Skeletal muscle cell (primary cell): ENCODE measurements around the gene SPTSSB.
A peak's percentile ranks its signal among the peaks of the same experiment; 100 is the strongest.

Experiments used
- DNase-seq: peaks from one replicate; pipeline ENCODE4 v3.0.0-alpha.2; 2010; ENCODE audit warnings: low read depth
- H3K4me3 ChIP-seq: 2 replicates; pipeline ENCODE4 v1.5.1; 2011; ENCODE audit warnings: low read depth, mild to moderate bottlenecking, control low read depth, low read length, moderate library complexity

The SPTSSB gene

GRCh38 chr3:161371441-161372320, at the start of gene SPTSSB:
Gene SPTSSB, minus strand, starts transcription at chr3:161371517. Its CDS starts 25,194 bp downstream, at chr3:161346323.
- peak within 1 kb of the TSS; percentile 55 for H3K4me3 ChIP-seq
- DNase-seq = no peak

GRCh38 chr3:161420746-161421145, 49.4 kb upstream of the SPTSSB start:
- no peak for DNase-seq
- H3K4me3 ChIP-seq = no peak overlapping the region

- H3K4me3 ChIP-seq = no peak overlapping the region
These were observed 48.4 kb upstream of the SPTSSB start for GRCh38 chr3:161419555-161420333.

GRCh38 chr3:161415506-161416231, 44.4 kb upstream of the SPTSSB start:
- DNase-seq = peak; percentile 84
- no peak overlapping the region for H3K4me3 ChIP-seq

More at GRCh38 chr3:161419555-161420333, 48.4 kb upstream of the SPTSSB start:
- DNase-seq = no peak

- no peak for DNase-seq
- no peak overlapping the region for H3K4me3 ChIP-seq
These were observed 43.6 kb upstream of the SPTSSB start for GRCh38 chr3:161414907-161415306.

GRCh38 chr3:161413855-161414210, 42.5 kb upstream of the SPTSSB start:
- no peak for DNase-seq
- H3K4me3 ChIP-seq = no peak overlapping the region

- H3K4me3 ChIP-seq = no peak overlapping the region
- DNase-seq = peak; percentile 54
These were observed 42.0 kb upstream of the SPTSSB start for GRCh38 chr3:161413127-161413854.

- DNase-seq = no peak
- H3K4me3 ChIP-seq = no peak overlapping the region
These were observed 40.8 kb upstream of the SPTSSB start for GRCh38 chr3:161412123-161412522.

- H3K4me3 ChIP-seq = no peak overlapping the region
- no peak for DNase-seq
These were observed 38.5 kb upstream of the SPTSSB start for GRCh38 chr3:161409858-161410257.

- H3K4me3 ChIP-seq = no peak overlapping the region
- no peak for DNase-seq
These were observed 37.8 kb upstream of the SPTSSB start for GRCh38 chr3:161409069-161409468.

GRCh38 chr3:161406594-161407555, 35.6 kb upstream of the SPTSSB start:
- no peak overlapping the region for H3K4me3 ChIP-seq
- DNase-seq = no peak

- H3K4me3 ChIP-seq = no peak overlapping the region
- DNase-seq = no peak
These were observed 34.5 kb upstream of the SPTSSB start for GRCh38 chr3:161405836-161406235.

GRCh38 chr3:161405087-161405486, 33.8 kb upstream of the SPTSSB start:
- H3K4me3 ChIP-seq = no peak overlapping the region
- DNase-seq = no peak

- no peak for DNase-seq
- H3K4me3 ChIP-seq = no peak overlapping the region
These were observed 31.9 kb upstream of the SPTSSB start for GRCh38 chr3:161403251-161403650.

GRCh38 chr3:161401389-161401788, 30.1 kb upstream of the SPTSSB start:
- H3K4me3 ChIP-seq = no peak overlapping the region
- DNase-seq = no peak

GRCh38 chr3:161400650-161401049, 29.3 kb upstream of the SPTSSB start:
- H3K4me3 ChIP-seq = no peak overlapping the region
- no peak for DNase-seq

GRCh38 chr3:161395115-161396012, 24.0 kb upstream of the SPTSSB start:
- no peak overlapping the region for H3K4me3 ChIP-seq
- DNase-seq = no peak
